ENCODE data around the gene ITGA7.

DNA sequence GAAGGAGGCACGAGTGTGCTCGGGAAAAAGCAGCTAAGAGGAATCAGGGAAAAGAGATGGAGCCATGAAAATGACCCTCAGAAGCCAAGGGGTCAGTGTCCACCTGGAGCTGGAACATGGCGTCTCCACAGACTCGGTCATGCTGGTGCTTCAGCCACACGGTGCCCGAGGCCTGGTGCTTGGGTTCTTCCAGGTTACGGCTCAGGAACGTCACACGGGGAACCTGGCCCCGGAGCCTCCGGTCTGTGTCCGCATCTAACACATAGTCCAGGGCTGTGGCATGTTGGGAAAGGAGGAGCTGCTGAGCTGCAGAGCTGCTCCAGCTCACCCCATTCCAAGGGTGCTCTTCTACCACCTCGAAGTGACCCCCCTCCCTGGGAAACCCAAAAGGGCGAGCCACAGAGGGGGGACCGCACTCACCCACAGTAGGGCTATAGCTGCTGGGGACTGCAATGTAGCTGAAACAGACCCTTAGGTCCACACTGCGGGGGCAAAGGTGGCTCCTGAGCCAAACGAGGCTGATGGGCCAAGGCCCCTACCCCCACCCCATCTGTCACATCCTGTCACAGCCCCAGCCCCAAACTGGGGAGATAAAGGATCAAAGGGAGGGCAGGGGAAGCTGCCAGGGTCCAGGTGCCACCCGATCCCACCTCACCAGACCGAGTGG lies 10.8 kb downstream of the ITGA7 start:
- TF ChIP-seq, protein P1, sequence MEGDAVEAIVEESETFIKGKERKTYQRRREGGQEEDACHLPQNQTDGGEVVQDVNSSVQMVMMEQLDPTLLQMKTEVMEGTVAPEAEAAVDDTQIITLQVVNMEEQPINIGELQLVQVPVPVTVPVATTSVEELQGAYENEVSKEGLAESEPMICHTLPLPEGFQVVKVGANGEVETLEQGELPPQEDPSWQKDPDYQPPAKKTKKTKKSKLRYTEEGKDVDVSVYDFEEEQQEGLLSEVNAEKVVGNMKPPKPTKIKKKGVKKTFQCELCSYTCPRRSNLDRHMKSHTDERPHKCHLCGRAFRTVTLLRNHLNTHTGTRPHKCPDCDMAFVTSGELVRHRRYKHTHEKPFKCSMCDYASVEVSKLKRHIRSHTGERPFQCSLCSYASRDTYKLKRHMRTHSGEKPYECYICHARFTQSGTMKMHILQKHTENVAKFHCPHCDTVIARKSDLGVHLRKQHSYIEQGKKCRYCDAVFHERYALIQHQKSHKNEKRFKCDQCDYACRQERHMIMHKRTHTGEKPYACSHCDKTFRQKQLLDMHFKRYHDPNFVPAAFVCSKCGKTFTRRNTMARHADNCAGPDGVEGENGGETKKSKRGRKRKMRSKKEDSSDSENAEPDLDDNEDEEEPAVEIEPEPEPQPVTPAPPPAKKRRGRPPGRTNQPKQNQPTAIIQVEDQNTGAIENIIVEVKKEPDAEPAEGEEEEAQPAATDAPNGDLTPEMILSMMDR (IDR thresholded peaks at IDR 0.05; ENCODE audit: control extremely low read depth in 1 of 3, insufficient read depth in 1 of 3, low read depth in 1 of 3, low read length in 3 of 3): no peak
- TF ChIP-seq POLR2AphosphoS5 (IDR thresholded peaks at IDR 0.05; ENCODE audit: low read depth, low read length): no peak
- TF ChIP-seq SRF (IDR thresholded peaks at IDR 0.05; ENCODE audit: low read depth, low read length): no peak
- no peak for TF ChIP-seq POLR2A (IDR thresholded peaks at IDR 0.05; ENCODE audit: control extremely low read depth in 1 of 2, low read depth in 2 of 2, low read length in 2 of 2)
- no peak for TF ChIP-seq NRF1 (IDR thresholded peaks at IDR 0.05; ENCODE audit: low read depth, low read length)
- no peak for TF ChIP-seq YY1 (IDR thresholded peaks at IDR 0.05; ENCODE audit: low read depth, low read length)
- TF ChIP-seq TBP (IDR thresholded peaks at IDR 0.05; ENCODE audit: low read depth, low read length): no peak
- TF ChIP-seq JUND (IDR thresholded peaks at IDR 0.05; ENCODE audit: low read length): no peak
- TF ChIP-seq RAD21 (IDR thresholded peaks at IDR 0.05 in 1 of 2, conservative IDR thresholded peaks at IDR 0.05 in 1 of 2; ENCODE audit: low read depth in 2 of 2, low read length in 2 of 2): no peak
- TF ChIP-seq TCF12 (IDR thresholded peaks at IDR 0.05; ENCODE audit: low read depth, low read length): no peak
- TF ChIP-seq SUZ12 (IDR thresholded peaks at IDR 0.05; ENCODE audit: low read length): no peak
- no peak for TF ChIP-seq EZH2 (IDR thresholded peaks at IDR 0.05; ENCODE audit: low read depth, low read length, severe bottlenecking)
- TF ChIP-seq ZNF274 (IDR thresholded peaks at IDR 0.05; ENCODE audit: borderline replicate concordance, extremely low read depth, low read length): no peak
